A549 (cell line): Measurements from ENCODE around the gene CNGA1. TPM values are rescaled to one million over a fixed set of nuclear protein-coding genes. Genes with fewer than 3 reads are reported as not detected.

Experiments used
- ATAC-seq, 2 experiments: fragments of 200-7000 bp in 1 of 2; fragments of >200 bp in 1 of 2; cut with Nextera tagmentation in 1 of 2; cut with Tn5 transposase in 1 of 2; 3 replicates each; pipeline versions ENCODE4 v1.8.0 to v1.9.1; 2018 to 2020; ENCODE audit warnings: mild to moderate bottlenecking in 1 of 2, moderate library complexity in 1 of 2
- CTCF ChIA-PET: fragments of 300-600 bp; sonication (Branson Sonifier 250); formaldehyde crosslinking; extraction: SDS; loops from one replicate; lab custom pipeline; 2021; ENCODE audit warnings: antibody characterized with exemption, inconsistent platforms; lab: Yijun Ruan, JAX
- POLR2A ChIA-PET: fragments of 350-600 bp; formaldehyde crosslinking; extraction: SDS; loops from one replicate; lab custom pipeline; 2021; ENCODE audit warnings: antibody characterized with exemption, inconsistent platforms; lab: Yijun Ruan, JAX
- DNase-seq, 2 experiments: peaks; one replicate each; pipeline versions ENCODE4 v3.0.0 to v3.0.0-alpha.2; 2011 to 2016; ENCODE audit warnings: low read depth in 1 of 2, low spot score in 1 of 2
- FAIRE-seq: peaks from 2 replicates; lab custom pipeline; 2011; peaks lifted over from hg19 to GRCh38; lab: Jason Lieb, UNC
- H3K27ac ChIP-seq, 2 experiments: fragments of >200 bp; sonication (Bioruptor Twin); formaldehyde crosslinking; 3 replicates each; pipeline ENCODE4 v1.5.1; 2016 to 2017
- H3K4me1 ChIP-seq: fragments of >200 bp; sonication (Bioruptor Twin); formaldehyde crosslinking; 3 replicates; pipeline ENCODE4 v1.6.1; 2016
- H3K4me2 ChIP-seq: fragments of >200 bp; sonication (Bioruptor Twin); formaldehyde crosslinking; 3 replicates; pipeline ENCODE4 v1.6.1; 2016
- H3K4me3 ChIP-seq: fragments of >200 bp; sonication (Bioruptor Twin); formaldehyde crosslinking; 3 replicates; pipeline ENCODE4 v1.5.1; 2016
- H3K9me3 ChIP-seq: fragments of >200 bp; sonication (Bioruptor Twin); formaldehyde crosslinking; 3 replicates; pipeline ENCODE4 v1.6.1; 2016
- BHLHE40 ChIP-seq: IDR thresholded peaks from 2 replicates; pipeline ENCODE4 v1.6.1; 2012; ENCODE audit warnings: low read depth, low read length, inconsistent platforms
- CBX8 ChIP-seq: fragments of 200-600 bp; sonication (generic); IDR thresholded peaks from 2 replicates; pipeline ENCODE4 v1.6.1; 2016
- EHF ChIP-seq: fragments of 250-450 bp; sonication (Bioruptor Pico); IDR thresholded peaks from 2 replicates; pipeline ENCODE4 v1.5.0; 2020; ENCODE audit warnings: mild to moderate bottlenecking
- EHMT2 ChIP-seq: fragments of 200-600 bp; sonication (generic); IDR thresholded peaks from 2 replicates; pipeline ENCODE4 v1.6.1; 2016; ENCODE audit warnings: antibody characterized with exemption, low read depth, mild to moderate bottlenecking, moderate library complexity
- ELK1 ChIP-seq: fragments of 150-350 bp; IDR thresholded peaks from 2 replicates; pipeline ENCODE4 v1.6.1; 2014; ENCODE audit warnings: low read depth, mild to moderate bottlenecking, low read length
- GATA3 ChIP-seq: IDR thresholded peaks from 2 replicates; pipeline ENCODE4 v1.6.1; 2012; ENCODE audit warnings: borderline replicate concordance
- HOXA7 ChIP-seq: fragments of 250-450 bp; sonication (Bioruptor Pico); IDR thresholded peaks from 2 replicates; pipeline ENCODE4 v1.5.0; 2020; ENCODE audit warnings: mild to moderate bottlenecking, moderate library complexity
- HOXB13 ChIP-seq: fragments of 250-450 bp; sonication (Bioruptor Pico); IDR thresholded peaks from 2 replicates; pipeline ENCODE4 v1.5.0; 2020; ENCODE audit warnings: low read depth, mild to moderate bottlenecking, moderate library complexity
- HOXB5 ChIP-seq: fragments of 250-450 bp; sonication (Bioruptor Pico); IDR thresholded peaks from 2 replicates; pipeline ENCODE4 v1.5.0; 2020; ENCODE audit warnings: mild to moderate bottlenecking, moderate library complexity
- JUN ChIP-seq, 2 experiments: fragments of >200 bp; sonication (Bioruptor Twin); formaldehyde crosslinking; IDR thresholded peaks; 2 replicates in 1 of 2; 3 replicates in 1 of 2; pipeline ENCODE4 v1.6.1; 2016 to 2017
- JUNB ChIP-seq: fragments of >200 bp; sonication (Bioruptor Twin); formaldehyde crosslinking; IDR thresholded peaks from 2 replicates; pipeline ENCODE4 v1.6.1; 2016
- KDM1A ChIP-seq: fragments of 200-600 bp; sonication (generic); IDR thresholded peaks from 2 replicates; pipeline ENCODE4 v1.6.1; 2016; ENCODE audit warnings: low read depth, mild to moderate bottlenecking
- MAFK ChIP-seq: fragments of 450-650 bp; IDR thresholded peaks from 2 replicates; pipeline ENCODE4 v1.6.1; 2014; ENCODE audit not compliant: partially characterized antibody
- NPAS2 ChIP-seq: fragments of 250-450 bp; sonication (Bioruptor Pico); IDR thresholded peaks from 2 replicates; pipeline ENCODE4 v1.8.0; 2022; ENCODE audit warnings: mild to moderate bottlenecking, moderate library complexity, borderline replicate concordance
- PHF8 ChIP-seq: fragments of 200-600 bp; sonication (generic); IDR thresholded peaks from 2 replicates; pipeline ENCODE4 v1.6.1; 2016; ENCODE audit warnings: low read depth, mild to moderate bottlenecking, antibody characterized with exemption, moderate library complexity, borderline replicate concordance
- POLR2AphosphoS2 ChIP-seq: conservative IDR thresholded peaks from 2 replicates; pipeline ENCODE4 v1.6.1; 2012; ENCODE audit warnings: low read length, improper control_type of control experiment, inconsistent platforms
- RCOR1 ChIP-seq: fragments of 150-350 bp; IDR thresholded peaks from 2 replicates; pipeline ENCODE4 v1.6.1; 2014; ENCODE audit warnings: antibody characterized with exemption, low read length, low read depth
- RFX5 ChIP-seq: fragments of 450-650 bp; IDR thresholded peaks from 2 replicates; pipeline ENCODE4 v1.7.1; 2014; ENCODE audit warnings: antibody characterized with exemption, mild to moderate bottlenecking, moderate library complexity
- RNF2 ChIP-seq: fragments of 200-600 bp; sonication (generic); IDR thresholded peaks from 2 replicates; pipeline ENCODE4 v1.6.1; 2016; ENCODE audit warnings: low read depth, mild to moderate bottlenecking, antibody characterized with exemption, moderate library complexity, borderline replicate concordance
- ZNF302 ChIP-seq: fragments of 250-450 bp; sonication (Bioruptor Pico); IDR thresholded peaks from 2 replicates; pipeline ENCODE4 v1.9.0; 2021; ENCODE audit warnings: inconsistent platforms, mild to moderate bottlenecking, moderate library complexity
- ZSCAN20 ChIP-seq: fragments of 250-450 bp; sonication (Bioruptor Pico); IDR thresholded peaks from 2 replicates; pipeline ENCODE4 v1.8.0; 2022; ENCODE audit warnings: mild to moderate bottlenecking, moderate library complexity
- WGBS: methylation state at CpG from one replicate; pipeline ENCODE4 v1.1.6; 2017; ENCODE audit errors: missing lambda C conversion rate; 5-methylcytosine and 5-hydroxymethylcytosine counted together
- polyA plus RNA-seq, 4 experiments: library from polyadenylated mRNA; depleted of rRNA in 3 of 4; stranded (reverse); fragments of >200 nt; fragmentation: RNase III in 1 of 4; extraction: RNeasy Plus Mini Kit Qiagen cat#74134 plus additional on column Dnase treatment in 1 of 4; gene quantifications; 2 replicates in 3 of 4; 3 replicates in 1 of 4; pipeline ENCODE4 v1.2.3, GENCODE V29; 2011 to 2017
- TF ChIP-seq, protein P1 (sequence below): IDR thresholded peaks from 2 replicates; pipeline ENCODE4 v1.6.1; 2012; ENCODE audit warnings: low read depth, borderline replicate concordance
- TF ChIP-seq, protein P2 (sequence below): fragments of >200 bp; sonication (Bioruptor Twin); formaldehyde crosslinking; IDR thresholded peaks from 3 replicates; pipeline ENCODE4 v1.6.1; 2016
- TF ChIP-seq, protein P3 (sequence below): fragments of 450-650 bp; IDR thresholded peaks from 2 replicates; pipeline ENCODE4 v1.6.1; 2014; ENCODE audit warnings: antibody characterized with exemption

CNGA1 gene
- polyA plus RNA-seq, 2 of the 4 experiments (the other 2 are of a cell fraction), result 0.12 TPM; not detected in 1

DNA sequence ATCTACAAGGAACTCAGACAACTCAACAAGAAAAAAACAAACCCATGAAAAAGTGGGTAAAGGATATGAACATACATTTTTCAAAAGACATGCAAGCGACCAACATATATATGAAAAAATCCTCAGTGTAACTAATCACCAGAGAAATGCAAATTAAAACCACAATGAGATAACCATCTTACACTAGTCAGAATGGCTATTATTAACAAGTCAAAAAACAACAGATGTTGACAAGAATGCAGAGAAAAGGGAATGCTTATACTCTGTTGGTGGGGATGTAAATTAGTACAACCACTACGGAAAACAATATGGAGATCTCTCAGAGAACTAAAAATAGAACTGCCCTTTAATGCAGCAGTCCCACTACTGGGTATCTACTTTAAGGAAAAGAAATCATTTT is 12.2 kb upstream of the CNGA1 start:
- ChIA-PET POLR2A (no interaction called here), CTCF (no interaction called here)
- Histone ChIP-seq H3K4me2 (no peak overlapping the region), H3K9me3 (no peaks in the 10 kb centered on the region), H3K4me1 (no peaks in the 10 kb centered on the region), H3K27ac (no peak overlapping the region), H3K4me3 (no peak overlapping the region)
- no peak for FAIRE-seq
- TF ChIP-seq HOXA7 (no peak), RNF2 (no peak), JUNB (no peak), ZNF302 (no peak), KDM1A (no peak), RCOR1 (no peak), MAFK (no peak), JUN (IDR thresholded peaks at IDR 0.05) (no peak), EHMT2 (no peak)
- TF ChIP-seq, protein P1, sequence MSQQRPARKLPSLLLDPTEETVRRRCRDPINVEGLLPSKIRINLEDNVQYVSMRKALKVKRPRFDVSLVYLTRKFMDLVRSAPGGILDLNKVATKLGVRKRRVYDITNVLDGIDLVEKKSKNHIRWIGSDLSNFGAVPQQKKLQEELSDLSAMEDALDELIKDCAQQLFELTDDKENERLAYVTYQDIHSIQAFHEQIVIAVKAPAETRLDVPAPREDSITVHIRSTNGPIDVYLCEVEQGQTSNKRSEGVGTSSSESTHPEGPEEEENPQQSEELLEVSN, result no peak
- no peak for DNase-seq
- 27% methylated on average over 2 of the region's 2 CpGs for WGBS
- no peak for ATAC-seq

DNA sequence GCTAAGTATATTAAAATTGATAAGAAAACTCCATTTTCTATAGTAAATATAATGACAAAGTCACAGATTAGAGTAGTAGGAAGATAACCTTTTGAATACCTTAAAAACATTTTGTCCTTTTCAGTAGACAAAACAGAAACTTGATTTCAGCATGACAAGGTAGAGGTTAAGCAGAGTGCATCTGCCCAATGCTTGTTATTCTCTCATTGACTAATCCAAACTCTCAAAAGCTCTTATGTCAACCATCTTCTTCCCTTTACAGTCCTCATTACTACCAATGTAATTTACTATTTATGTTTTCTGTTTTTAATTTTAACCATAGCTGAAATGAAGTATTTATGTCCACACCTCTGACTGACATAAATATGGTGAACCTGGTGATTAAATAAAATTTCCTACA is 11.2 kb upstream of the CNGA1 start:
- ChIA-PET POLR2A (no interaction called here), CTCF (no interaction called here)
- Histone ChIP-seq H3K27ac (no peak overlapping the region), H3K4me3 (no peak overlapping the region), H3K4me2 (no peak overlapping the region), H3K4me1 (no peaks in the 10 kb centered on the region), H3K9me3 (no peaks in the 10 kb centered on the region)
- no peak for FAIRE-seq
- no peak for ATAC-seq
- no peak for DNase-seq
- TF ChIP-seq CBX8, result no peak
- no peak for TF ChIP-seq PHF8
- TF ChIP-seq EHF (CRISPR knock-in tag), result no peak
- no peak for TF ChIP-seq RFX5
- TF ChIP-seq BHLHE40, result no peak
- no peak for TF ChIP-seq NPAS2
- TF ChIP-seq EHMT2, result no peak
- no peak for TF ChIP-seq HOXB13 (CRISPR knock-in tag)
- TF ChIP-seq ZSCAN20, result no peak
- no peak for TF ChIP-seq POLR2AphosphoS2
- no peak for TF ChIP-seq HOXB5 (CRISPR knock-in tag)
- TF ChIP-seq, protein P2, sequence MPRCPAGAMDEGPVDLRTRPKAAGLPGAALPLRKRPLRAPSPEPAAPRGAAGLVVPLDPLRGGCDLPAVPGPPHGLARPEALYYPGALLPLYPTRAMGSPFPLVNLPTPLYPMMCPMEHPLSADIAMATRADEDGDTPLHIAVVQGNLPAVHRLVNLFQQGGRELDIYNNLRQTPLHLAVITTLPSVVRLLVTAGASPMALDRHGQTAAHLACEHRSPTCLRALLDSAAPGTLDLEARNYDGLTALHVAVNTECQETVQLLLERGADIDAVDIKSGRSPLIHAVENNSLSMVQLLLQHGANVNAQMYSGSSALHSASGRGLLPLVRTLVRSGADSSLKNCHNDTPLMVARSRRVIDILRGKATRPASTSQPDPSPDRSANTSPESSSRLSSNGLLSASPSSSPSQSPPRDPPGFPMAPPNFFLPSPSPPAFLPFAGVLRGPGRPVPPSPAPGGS, result no peak
- no peak for TF ChIP-seq RCOR1
- TF ChIP-seq MAFK, result no peak
- TF ChIP-seq ELK1, result no peak
- TF ChIP-seq GATA3, result no peak
- TF ChIP-seq, protein P3, sequence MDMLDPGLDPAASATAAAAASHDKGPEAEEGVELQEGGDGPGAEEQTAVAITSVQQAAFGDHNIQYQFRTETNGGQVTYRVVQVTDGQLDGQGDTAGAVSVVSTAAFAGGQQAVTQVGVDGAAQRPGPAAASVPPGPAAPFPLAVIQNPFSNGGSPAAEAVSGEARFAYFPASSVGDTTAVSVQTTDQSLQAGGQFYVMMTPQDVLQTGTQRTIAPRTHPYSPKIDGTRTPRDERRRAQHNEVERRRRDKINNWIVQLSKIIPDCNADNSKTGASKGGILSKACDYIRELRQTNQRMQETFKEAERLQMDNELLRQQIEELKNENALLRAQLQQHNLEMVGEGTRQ, result no peak
